IMR-90 (cell line): ENCODE results near the gene DOCK2. TPM values are rescaled to one million over a fixed set of nuclear protein-coding genes. Genes with fewer than 3 reads are reported as not detected.

ENCODE experiments used
- ATAC-seq: fragments of 200-7000 bp; cut with Tn5 transposase; 2 replicates; pipeline ENCODE4 v1.9.1; 2020; ENCODE audit warnings: low read depth, mild to moderate bottlenecking, moderate library complexity
- BruUV-seq: library from RNA; stranded (reverse); fragments of 400-500 nt; replicated peaks from 2 replicates; lab custom pipeline; 2021; lab: Mats Ljungman, UMichigan
- CTCF ChIA-PET: fragments of 300-600 bp; formaldehyde crosslinking; extraction: SDS; loops from one replicate; lab custom pipeline; 2021; ENCODE audit warnings: antibody characterized with exemption; lab: Yijun Ruan, JAX
- POLR2A ChIA-PET: fragments of 300-600 bp; sonication (Branson Sonifier 250); formaldehyde crosslinking; loops from one replicate; lab custom pipeline; 2022; ENCODE audit warnings: antibody characterized with exemption; ENCODE audit not compliant: unreplicated experiment; lab: Charles Lee
- DNase-seq: peaks from one replicate; pipeline ENCODE4 v3.0.0; 2013
- H2AFZ ChIP-seq: replicated peaks from 2 replicates; pipeline ENCODE3; 2013; ENCODE audit warnings: low read length, mild to moderate bottlenecking; ENCODE audit not compliant: poor library complexity
- H2AK5ac ChIP-seq: 2 replicates; pipeline ENCODE4 v1.6.1; 2013; ENCODE audit warnings: low read depth, low read length, inconsistent platforms
- H2AK9ac ChIP-seq: replicated peaks from 2 replicates; pipeline ENCODE3; 2013; ENCODE audit warnings: mild to moderate bottlenecking, low read depth, low read length, moderate library complexity; ENCODE audit not compliant: poor library complexity
- H2BK120ac ChIP-seq: 2 replicates; pipeline ENCODE4 v1.6.1; 2013; ENCODE audit warnings: low read depth, low read length, inconsistent platforms
- H2BK15ac ChIP-seq: 3 replicates; pipeline ENCODE4 v1.6.1; 2013; ENCODE audit warnings: low read depth, low read length, inconsistent platforms
- H2BK20ac ChIP-seq: 2 replicates; pipeline ENCODE4 v1.6.1; 2013; ENCODE audit warnings: low read depth, mild to moderate bottlenecking, inconsistent platforms, low read length, moderate library complexity
- H2BK5ac ChIP-seq: 2 replicates; pipeline ENCODE4 v1.6.1; 2013; ENCODE audit warnings: mild to moderate bottlenecking, low read depth, low read length, inconsistent platforms; ENCODE audit not compliant: poor library complexity, severe bottlenecking
- H3K14ac ChIP-seq: replicated peaks from 2 replicates; pipeline ENCODE4 v1.6.1; 2013; ENCODE audit warnings: low read depth, low read length, inconsistent platforms
- H3K18ac ChIP-seq: 2 replicates; pipeline ENCODE4 v1.6.1; 2013; ENCODE audit warnings: low read depth, low read length, control low read depth
- H3K23ac ChIP-seq: 2 replicates; pipeline ENCODE4 v1.6.1; 2013; ENCODE audit warnings: low read depth, low read length, inconsistent platforms
- H3K27ac ChIP-seq: 2 replicates; pipeline ENCODE4 v1.5.1; 2013; ENCODE audit warnings: mild to moderate bottlenecking, control low read depth, low read length; ENCODE audit not compliant: insufficient read depth
- H3K27me3 ChIP-seq: 2 replicates; pipeline ENCODE4 v1.6.1; 2013; ENCODE audit warnings: low read length; ENCODE audit not compliant: control insufficient read depth, insufficient read depth
- H3K36me3 ChIP-seq: 2 replicates; pipeline ENCODE4 v1.6.1; 2013; ENCODE audit warnings: low read length, mixed read lengths; ENCODE audit not compliant: control insufficient read depth, insufficient read depth
- H3K4ac ChIP-seq: 2 replicates; pipeline ENCODE4 v1.6.1; 2013; ENCODE audit warnings: low read depth, low read length, inconsistent platforms
- H3K4me1 ChIP-seq: 2 replicates; pipeline ENCODE4 v1.6.1; 2013; ENCODE audit warnings: low read length, mixed read lengths; ENCODE audit not compliant: control insufficient read depth, insufficient read depth
- H3K4me2 ChIP-seq: 2 replicates; pipeline ENCODE4 v1.6.1; 2013; ENCODE audit warnings: low read depth, mild to moderate bottlenecking, control low read depth, low read length, moderate library complexity
- H3K4me3 ChIP-seq: 2 replicates; pipeline ENCODE4 v1.5.1; 2013; ENCODE audit warnings: low read depth, mild to moderate bottlenecking, control low read depth, low read length, moderate library complexity; ENCODE audit not compliant: insufficient read depth
- H3K56ac ChIP-seq: 2 replicates; pipeline ENCODE4 v1.6.1; 2013; ENCODE audit warnings: low read length, inconsistent platforms; ENCODE audit not compliant: insufficient read depth; ENCODE audit errors: extremely low read depth
- H3K79me1 ChIP-seq, 2 experiments: 2 replicates each; pipeline ENCODE4 v1.6.1; 2013; ENCODE audit warnings: low read length in 2 of 2, inconsistent platforms in 1 of 2, low read depth in 1 of 2
- H3K9ac ChIP-seq: 2 replicates; pipeline ENCODE4 v1.6.1; 2013; ENCODE audit warnings: low read depth, low read length, control low read depth
- H3K9me1 ChIP-seq: 2 replicates; pipeline ENCODE4 v1.6.1; 2013; ENCODE audit warnings: low read length, inconsistent platforms; ENCODE audit not compliant: insufficient read depth
- H3K9me3 ChIP-seq: 2 replicates; pipeline ENCODE4 v1.6.1; 2013; ENCODE audit warnings: low read length; ENCODE audit not compliant: control insufficient read depth, insufficient read depth
- H4K20me1 ChIP-seq: 2 replicates; pipeline ENCODE4 v1.6.1; 2013; ENCODE audit warnings: low read length, inconsistent platforms; ENCODE audit not compliant: insufficient read depth
- H4K5ac ChIP-seq: 2 replicates; pipeline ENCODE4 v1.6.1; 2013; ENCODE audit warnings: mild to moderate bottlenecking, low read depth, low read length, control low read depth
- H4K8ac ChIP-seq, 2 experiments: 2 replicates each; pipeline ENCODE4 v1.6.1; 2013; ENCODE audit warnings: low read depth in 2 of 2, low read length in 2 of 2, control low read depth in 1 of 2, inconsistent platforms in 1 of 2
- H4K91ac ChIP-seq: 2 replicates; pipeline ENCODE4 v1.6.1; 2013; ENCODE audit warnings: low read depth, low read length, inconsistent platforms; ENCODE audit not compliant: insufficient read depth
- BHLHE40 ChIP-seq: fragments of 150-350 bp; IDR thresholded peaks from 2 replicates; pipeline ENCODE4 v1.6.1; 2016; ENCODE audit warnings: mild to moderate bottlenecking, low read depth, low read length
- CEBPB ChIP-seq: IDR thresholded peaks from 2 replicates; pipeline ENCODE4 v1.6.1; 2012; ENCODE audit warnings: low read depth, low read length, improper control_type of control experiment
- CHD1 ChIP-seq: IDR thresholded peaks from 2 replicates; pipeline ENCODE4 v1.6.1; 2012; ENCODE audit warnings: low read depth, low read length, improper control_type of control experiment
- FOS ChIP-seq: fragments of 150-350 bp; IDR thresholded peaks from 2 replicates; pipeline ENCODE4 v1.6.1; 2016; ENCODE audit warnings: low read depth, low read length
- MAFK ChIP-seq: IDR thresholded peaks from 2 replicates; pipeline ENCODE4 v1.6.1; 2012; ENCODE audit warnings: low read depth, low read length, improper control_type of control experiment
- MAZ ChIP-seq: IDR thresholded peaks from 2 replicates; pipeline ENCODE4 v1.6.1; 2012; ENCODE audit warnings: low read depth, mild to moderate bottlenecking, low read length, improper control_type of control experiment, moderate library complexity, borderline replicate concordance
- MXI1 ChIP-seq: IDR thresholded peaks from 2 replicates; pipeline ENCODE4 v1.6.1; 2012; ENCODE audit warnings: low read depth, mild to moderate bottlenecking, low read length, moderate library complexity, borderline replicate concordance
- NFE2L2 ChIP-seq: fragments of 150-350 bp; IDR thresholded peaks from 2 replicates; pipeline ENCODE4 v1.6.1; 2016; ENCODE audit warnings: low read depth, mild to moderate bottlenecking, low read length
- POLR2A ChIP-seq: IDR thresholded peaks from 2 replicates; pipeline ENCODE4 v1.6.1; 2012; ENCODE audit warnings: mild to moderate bottlenecking, low read depth, low read length
- RAD21 ChIP-seq: IDR thresholded peaks from 2 replicates; pipeline ENCODE4 v1.6.1; 2012; ENCODE audit warnings: low read length, improper control_type of control experiment
- RCOR1 ChIP-seq: IDR thresholded peaks from 2 replicates; pipeline ENCODE4 v1.6.1; 2012; ENCODE audit warnings: mild to moderate bottlenecking, low read length, improper control_type of control experiment; ENCODE audit not compliant: insufficient replicate concordance
- RFX5 ChIP-seq: IDR thresholded peaks from 2 replicates; pipeline ENCODE4 v1.8.0; 2012; ENCODE audit warnings: low read depth, mild to moderate bottlenecking, low read length, moderate library complexity
- SMC3 ChIP-seq: fragments of 150-350 bp; IDR thresholded peaks from 2 replicates; pipeline ENCODE4 v1.6.1; 2016; ENCODE audit warnings: low read depth, mild to moderate bottlenecking, antibody characterized with exemption, low read length, moderate library complexity
- USF2 ChIP-seq: fragments of 150-350 bp; IDR thresholded peaks from 2 replicates; pipeline ENCODE4 v1.6.1; 2017; ENCODE audit warnings: mild to moderate bottlenecking, antibody characterized with exemption, low read length, low read depth
- WGBS, 2 experiments: methylation state at CpG; one replicate each; pipeline versions ENCODE4 v1.1.5 to v1.1.7; 2013; ENCODE audit warnings: missing lambda C conversion rate in 2 of 2; ENCODE audit not compliant: insufficient read length in 1 of 2; ENCODE audit errors: extremely low coverage in 2 of 2; 5-methylcytosine and 5-hydroxymethylcytosine counted together
- dilution Hi-C: fragments of 300-500 bp; cut with HindIII; formaldehyde crosslinking; loops from one replicate; pipeline ENCODE4 v1.14.3; 2018; ENCODE audit warnings: low sequenced_read_pairs; ENCODE audit not compliant: unreplicated experiment
- in situ Hi-C: fragments of 300-500 bp; cut with MboI; formaldehyde crosslinking; loops from 3 replicates; pipeline ENCODE4 v1.14.3; 2019; ENCODE audit warnings: low sequenced_read_pairs, inconsistent platforms, mixed read lengths
- intact Hi-C: fragments of 100-400 bp; cut with micrococcal nuclease; formaldehyde crosslinking; loops from 2 replicates; pipeline ENCODE4 v1.10.0; 2022
- polyA plus RNA-seq, 3 experiments: library from polyadenylated mRNA; depleted of rRNA; stranded (reverse); fragments of >200 nt; gene quantifications; 2 replicates each; pipeline ENCODE4 v1.2.3, GENCODE V29; 2012; ENCODE audit warnings: low replicate concordance in 1 of 3
- total RNA-seq: library from RNA; depleted of rRNA; stranded (reverse); fragments of >200 nt; gene quantifications from 2 replicates; pipeline ENCODE4 v1.2.3, GENCODE V29; 2012
- TF ChIP-seq, protein P1 (sequence below): fragments of 150-350 bp; IDR thresholded peaks from 2 replicates; pipeline ENCODE4 v1.6.1; 2016; ENCODE audit warnings: low read depth, mild to moderate bottlenecking, low read length, moderate library complexity, borderline replicate concordance
- TF ChIP-seq, protein P2 (sequence below): conservative IDR thresholded peaks from 2 replicates; pipeline ENCODE4 v1.5.1; 2012; ENCODE audit warnings: mild to moderate bottlenecking, low read depth, low read length, improper control_type of control experiment

DOCK2 gene
- total and polyA plus RNA-seq, 2 of the 4 experiments (the other 2 are of a cell fraction): 0.72 to 3.0 TPM

DNA sequence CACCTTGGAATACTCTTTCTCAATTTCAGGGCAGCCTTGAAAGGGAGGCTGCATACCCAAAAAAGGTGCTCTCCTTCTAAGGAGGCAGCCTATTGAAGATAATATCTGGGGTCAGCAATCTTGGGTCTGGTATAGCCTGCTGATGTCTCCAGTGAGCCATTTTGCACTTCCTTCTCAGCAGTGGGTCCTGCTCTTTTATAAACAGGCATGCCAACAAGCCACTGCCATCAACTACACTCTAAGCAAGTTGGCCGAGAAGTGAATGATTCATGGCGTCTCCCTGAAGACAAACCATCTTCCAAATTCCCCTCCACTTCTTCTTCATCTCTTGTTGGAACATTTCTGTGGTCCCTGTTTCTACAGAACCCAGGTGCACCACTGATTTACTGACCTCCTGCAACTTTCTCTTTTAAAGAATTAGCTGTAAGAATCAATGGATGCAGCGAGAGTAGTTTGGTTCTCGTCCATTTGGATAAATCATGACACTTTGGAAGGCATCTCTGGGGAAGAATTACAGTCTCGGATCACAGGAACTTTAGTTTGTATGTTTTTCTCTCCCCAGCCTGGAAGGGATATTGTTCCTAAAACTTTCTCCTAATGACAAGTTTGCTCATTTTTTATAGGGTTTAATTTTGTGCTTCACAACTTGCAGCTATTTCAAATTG, 234.9 kb downstream of the DOCK2 start:
- TF ChIP-seq MAZ (no peak), SMC3 (no peak), USF2 (no peak), RCOR1 (no peak), CEBPB (no peak), NFE2L2 (no peak), CHD1 (no peak), POLR2A (no peak), RFX5 (no peak), FOS (no peak), MXI1 (no peak), BHLHE40 (no peak), MAFK (no peak), RAD21 (no peak)
- TF ChIP-seq, protein P1, sequence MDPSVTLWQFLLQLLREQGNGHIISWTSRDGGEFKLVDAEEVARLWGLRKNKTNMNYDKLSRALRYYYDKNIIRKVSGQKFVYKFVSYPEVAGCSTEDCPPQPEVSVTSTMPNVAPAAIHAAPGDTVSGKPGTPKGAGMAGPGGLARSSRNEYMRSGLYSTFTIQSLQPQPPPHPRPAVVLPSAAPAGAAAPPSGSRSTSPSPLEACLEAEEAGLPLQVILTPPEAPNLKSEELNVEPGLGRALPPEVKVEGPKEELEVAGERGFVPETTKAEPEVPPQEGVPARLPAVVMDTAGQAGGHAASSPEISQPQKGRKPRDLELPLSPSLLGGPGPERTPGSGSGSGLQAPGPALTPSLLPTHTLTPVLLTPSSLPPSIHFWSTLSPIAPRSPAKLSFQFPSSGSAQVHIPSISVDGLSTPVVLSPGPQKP: no peak
- TF ChIP-seq, protein P2, sequence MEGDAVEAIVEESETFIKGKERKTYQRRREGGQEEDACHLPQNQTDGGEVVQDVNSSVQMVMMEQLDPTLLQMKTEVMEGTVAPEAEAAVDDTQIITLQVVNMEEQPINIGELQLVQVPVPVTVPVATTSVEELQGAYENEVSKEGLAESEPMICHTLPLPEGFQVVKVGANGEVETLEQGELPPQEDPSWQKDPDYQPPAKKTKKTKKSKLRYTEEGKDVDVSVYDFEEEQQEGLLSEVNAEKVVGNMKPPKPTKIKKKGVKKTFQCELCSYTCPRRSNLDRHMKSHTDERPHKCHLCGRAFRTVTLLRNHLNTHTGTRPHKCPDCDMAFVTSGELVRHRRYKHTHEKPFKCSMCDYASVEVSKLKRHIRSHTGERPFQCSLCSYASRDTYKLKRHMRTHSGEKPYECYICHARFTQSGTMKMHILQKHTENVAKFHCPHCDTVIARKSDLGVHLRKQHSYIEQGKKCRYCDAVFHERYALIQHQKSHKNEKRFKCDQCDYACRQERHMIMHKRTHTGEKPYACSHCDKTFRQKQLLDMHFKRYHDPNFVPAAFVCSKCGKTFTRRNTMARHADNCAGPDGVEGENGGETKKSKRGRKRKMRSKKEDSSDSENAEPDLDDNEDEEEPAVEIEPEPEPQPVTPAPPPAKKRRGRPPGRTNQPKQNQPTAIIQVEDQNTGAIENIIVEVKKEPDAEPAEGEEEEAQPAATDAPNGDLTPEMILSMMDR: no peak
- Histone ChIP-seq H3K56ac (no peak overlapping the region), H2BK15ac (no peak overlapping the region), H2AFZ (no peak overlapping the region), H2BK5ac (no peak overlapping the region), H3K27ac (no peak overlapping the region), H4K91ac (no peak overlapping the region), H2BK120ac (no peak overlapping the region), H4K5ac (no peak overlapping the region), H3K4me2 (no peak overlapping the region), H3K9me3 (no peaks in the 10 kb centered on the region), H4K8ac (no peak overlapping the region), H3K23ac (no peak overlapping the region), H3K4me3 (no peak overlapping the region), H2BK20ac (no peak overlapping the region), H3K4ac (no peak overlapping the region), H4K20me1 (no peaks in the 10 kb centered on the region), H2AK9ac (no peak overlapping the region), H3K18ac (no peak overlapping the region), H3K36me3 (no peaks in the 10 kb centered on the region), H3K79me1 (peaks cover 0 to 11% of the 10 kb centered on the region in 2 experiments; a peak in 1 of 4 replicates), H3K27me3 (no peaks in the 10 kb centered on the region), H3K4me1 (peaks cover 7% of the 10 kb centered on the region), H3K14ac (0 out of 2 replicates have a peak overlapping the region, but pooled peaks have one; percentile 44), H3K9me1 (0 out of 2 replicates have a peak, but pooled peaks cover 3% of the 10 kb centered on the region), H2AK5ac (no peak overlapping the region), H3K9ac (no peak overlapping the region)
- WGBS, 2 experiments: 62% methylated on average over 2 of the region's 5 CpGs; no CpG with 5 or more reads in 1 of the 2 experiments
- no peak for ATAC-seq
- DNase-seq: no peak
- CTCF ChIA-PET: no interaction called here
- dilution Hi-C loops: no loop called here
- POLR2A ChIA-PET: no interaction called here
- BruUV-seq: no TSS peak
- in situ Hi-C loops: no loop called here
- intact Hi-C loops: no loop called here
